Epithelial cell of esophagus (primary cell): ENCODE data around the gene TSPO.
A peak's percentile ranks its signal among the peaks of the same experiment; 100 is the strongest.
"Not testable (repeated sequence)": the region's sequence is repeated elsewhere in the genome, so short reads cannot be mapped to it uniquely, and the experiment has no call there.

ENCODE experiments used
- DNase-seq: peaks from one replicate; pipeline ENCODE4 v3.0.0; 2010; ENCODE audit warnings: low read depth
- H3K4me3 ChIP-seq: 2 replicates; pipeline ENCODE4 v1.5.1; 2011; ENCODE audit warnings: mild to moderate bottlenecking, low read length, control low read depth
- CTCF ChIP-seq: IDR thresholded peaks from 2 replicates; pipeline ENCODE4 v1.5.1; 2011; ENCODE audit warnings: low read depth, mild to moderate bottlenecking, low read length, control low read depth, inconsistent platforms; ENCODE audit not compliant: insufficient read depth; ENCODE audit errors: missing control alignments

The TSPO gene

GRCh38 chr22:43134553-43134952 lies 16.8 kb upstream of the TSPO start:
- TF ChIP-seq CTCF, result no peak
- no peak overlapping the region for H3K4me3 ChIP-seq
- no peak for DNase-seq

GRCh38 chr22:43135565-43135964 lies 15.8 kb upstream of the TSPO start:
- no peak for TF ChIP-seq CTCF

DNA sequence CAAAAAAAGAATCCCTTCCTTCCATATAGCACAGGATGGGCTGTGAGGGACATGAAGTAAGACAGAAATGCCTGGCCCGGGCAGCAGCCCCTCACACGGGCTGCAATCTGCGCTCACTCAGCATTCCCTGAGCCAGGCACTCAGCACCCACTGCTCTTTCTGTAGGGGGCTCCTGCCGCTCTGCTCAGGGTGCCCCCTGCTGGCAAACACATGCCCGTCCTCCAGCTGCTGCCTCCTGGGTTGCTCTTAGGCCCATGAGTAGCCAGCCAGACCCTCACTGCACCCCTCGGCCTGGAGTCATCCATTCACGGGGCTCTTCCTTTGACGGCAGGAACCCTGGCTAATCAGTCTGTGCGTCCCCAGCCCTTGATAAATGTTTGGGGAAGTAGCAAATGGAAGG lies 15.1 kb upstream of the TSPO start:
- TF ChIP-seq CTCF, result peak; percentile 59
- H3K4me3 ChIP-seq, result no peak overlapping the region
- DNase-seq, result peak; percentile 48

More at GRCh38 chr22:43135565-43135964, 15.8 kb upstream of the TSPO start:
- DNase-seq, result no peak
- H3K4me3 ChIP-seq, result no peak overlapping the region

- no peak overlapping the region for H3K4me3 ChIP-seq
- no peak for TF ChIP-seq CTCF
- DNase-seq, result no peak
These were observed 14.6 kb upstream of the TSPO start for GRCh38 chr22:43136801-43137200.

DNA sequence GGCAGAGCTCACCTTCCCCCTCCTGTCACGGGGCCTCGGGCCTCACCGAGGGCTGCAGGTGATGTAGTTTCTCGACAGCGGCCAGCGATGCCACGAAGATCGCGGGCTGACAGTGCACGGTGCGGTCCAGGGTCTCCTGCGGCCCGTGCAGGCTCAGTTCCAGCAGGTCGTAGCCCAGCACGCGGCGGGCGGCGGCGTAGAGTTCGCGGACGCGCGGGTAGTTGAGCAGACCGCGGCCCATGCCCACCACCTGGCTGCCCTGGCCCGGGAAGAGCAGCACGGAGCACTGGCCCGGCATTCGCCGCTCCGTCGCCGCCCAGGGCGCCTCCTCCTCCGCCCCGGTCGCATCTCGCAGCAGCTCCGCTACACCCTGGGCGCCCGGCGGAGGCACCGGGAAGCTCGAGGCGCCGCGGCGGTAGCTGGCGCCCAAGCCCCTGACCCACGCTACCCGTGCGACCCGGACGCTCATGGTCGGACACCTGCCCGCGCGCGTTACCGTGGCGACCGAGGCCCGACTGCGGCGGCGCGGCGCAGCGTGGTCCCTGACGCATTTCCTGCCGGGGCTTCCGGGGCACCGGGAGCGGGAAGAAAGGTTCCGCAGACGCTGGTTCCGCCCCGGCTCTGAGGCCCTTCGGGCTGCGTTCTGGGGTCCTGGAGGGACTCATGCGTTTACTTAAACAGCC lies 8.3 kb upstream of the TSPO start, which contains the start of gene MCAT:
Gene MCAT, minus strand, starts transcription at position 519 of the 683 bp plus-strand sequence. Its CDS starts 50 bp downstream, at position 469.
- DNase-seq, result peak; percentile 82
- peak within 1 kb of the TSS; percentile 84 for H3K4me3 ChIP-seq
- TF ChIP-seq CTCF, result no peak

- no peak for TF ChIP-seq CTCF
- peak; percentile 68 for DNase-seq
- H3K4me3 ChIP-seq, result no peak overlapping the region
These were observed 6.4 kb upstream of the TSPO start for GRCh38 chr22:43144949-43145348.

GRCh38 chr22:43145371-43145770 lies 6.0 kb upstream of the TSPO start:
- DNase-seq, H3K4me3 ChIP-seq: not testable (repeated sequence)

GRCh38 chr22:43146332-43146731 lies 5.0 kb upstream of the TSPO start:
- DNase-seq, H3K4me3 ChIP-seq: not testable (repeated sequence)
